Measurements from ENCODE around the gene ZBTB24.
A peak's percentile ranks its signal among the peaks of the same experiment; 100 is the strongest.

The ZBTB24 gene

DNA sequence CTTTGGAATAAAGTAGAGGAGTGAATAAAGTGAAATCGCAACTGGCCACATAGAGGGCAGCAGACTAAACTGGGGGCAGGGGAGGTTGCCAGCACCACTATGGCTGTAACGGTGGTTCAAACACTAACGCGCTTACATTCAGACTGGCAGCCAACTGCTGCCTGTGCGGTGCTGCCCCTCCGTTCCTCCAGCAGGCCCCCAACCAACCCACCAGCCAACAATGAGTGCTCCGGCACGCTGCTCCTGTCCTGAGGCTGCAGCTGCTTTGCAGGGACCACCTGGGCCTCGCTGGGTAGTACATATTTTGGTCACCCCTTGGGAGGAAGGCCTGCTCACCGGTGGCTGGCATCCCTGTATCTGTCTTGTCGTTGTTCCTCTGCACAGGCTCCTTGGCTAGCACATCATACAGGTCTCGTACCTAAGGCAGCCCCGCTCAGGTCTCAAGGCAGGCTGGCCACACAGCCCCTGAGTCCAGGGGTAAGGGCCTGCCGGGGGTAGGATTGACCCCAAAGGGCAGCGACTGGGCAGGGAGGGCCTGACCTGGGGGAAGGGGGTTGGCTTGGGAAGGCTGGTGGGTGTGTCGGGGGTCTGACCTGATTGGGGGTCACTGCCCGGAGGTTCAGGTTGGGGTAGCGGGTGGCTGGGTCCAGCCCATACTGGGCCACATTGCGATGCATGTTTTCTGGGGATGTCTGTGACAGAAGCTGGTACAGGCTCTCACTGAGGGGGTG lies 33.8 kb downstream of the ZBTB24 start:
- DNase-seq, result no peak

DNA sequence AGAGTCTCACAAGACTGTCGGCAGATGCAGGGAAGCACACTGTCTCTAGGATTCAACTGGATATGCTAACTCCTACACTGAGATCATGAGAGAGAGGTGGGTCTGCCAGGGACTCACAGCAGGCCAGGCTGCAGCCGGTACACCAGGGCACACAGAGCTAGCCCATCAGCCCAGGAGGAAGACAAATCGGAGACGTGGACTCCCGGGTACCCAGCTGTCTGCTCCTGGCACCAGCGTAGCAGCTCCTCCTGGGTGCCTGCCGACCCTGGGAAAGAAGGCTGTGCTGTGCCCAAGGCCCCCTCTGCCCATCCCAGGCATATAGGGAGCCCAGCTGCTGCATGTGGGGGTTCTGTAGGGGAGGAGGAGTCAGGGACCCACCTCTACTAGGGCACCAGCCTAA lies 34.4 kb downstream of the ZBTB24 start:
- DNase-seq, result no peak

DNA sequence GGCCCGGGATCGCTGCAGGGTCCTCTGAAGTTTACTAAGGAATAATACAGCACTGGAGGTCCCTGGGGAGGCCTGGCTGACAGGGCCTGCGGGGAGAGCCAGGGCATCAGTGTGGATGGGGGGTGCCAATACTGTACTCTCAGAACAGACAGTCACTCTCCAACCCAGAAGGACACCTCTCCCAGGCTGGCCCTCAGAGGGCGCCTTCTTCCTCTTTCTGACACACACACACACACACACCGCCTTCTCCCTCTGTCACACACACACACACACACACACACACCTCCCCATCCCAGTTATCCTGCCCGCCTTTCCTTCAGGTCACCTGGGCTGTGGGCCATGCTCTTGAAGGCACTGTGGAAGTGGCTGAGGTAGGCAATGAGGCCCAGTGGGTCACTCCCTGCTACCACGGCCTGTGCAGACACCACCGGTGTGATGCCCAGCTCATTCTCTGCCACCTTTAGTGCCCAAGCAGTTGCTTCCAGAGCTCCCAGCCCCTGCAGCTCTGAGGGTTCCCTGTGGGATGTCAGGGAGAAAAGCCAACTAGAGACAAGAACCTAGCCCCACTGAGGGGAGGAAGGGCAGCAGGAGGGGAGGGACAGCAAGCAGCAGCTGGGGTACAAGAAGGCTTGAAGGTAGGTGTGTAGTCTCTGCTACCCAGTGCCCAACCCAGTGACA lies 35.0 kb downstream of the ZBTB24 start:
- DNase-seq, result no peak

DNA sequence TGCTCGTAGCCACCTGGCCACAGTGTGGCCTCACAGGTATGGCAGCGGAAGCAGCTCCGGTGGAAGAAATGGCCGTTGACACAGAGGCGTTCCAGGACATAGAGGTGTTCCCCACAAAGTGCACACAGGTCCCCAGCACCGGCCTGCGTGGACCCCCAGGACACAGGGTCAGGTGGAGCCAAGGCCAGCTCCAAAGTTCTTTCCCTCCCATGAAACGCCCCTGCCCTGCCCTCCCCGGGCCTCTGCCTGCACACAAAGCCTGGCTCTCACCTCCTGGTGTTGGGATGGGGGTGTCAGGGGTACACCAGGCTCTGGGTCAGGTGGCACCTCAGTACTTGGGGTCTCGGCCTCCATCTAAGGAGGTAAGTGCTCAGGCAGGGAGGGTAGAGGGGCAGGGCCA lies 35.9 kb downstream of the ZBTB24 start:
- no peak for DNase-seq

DNA sequence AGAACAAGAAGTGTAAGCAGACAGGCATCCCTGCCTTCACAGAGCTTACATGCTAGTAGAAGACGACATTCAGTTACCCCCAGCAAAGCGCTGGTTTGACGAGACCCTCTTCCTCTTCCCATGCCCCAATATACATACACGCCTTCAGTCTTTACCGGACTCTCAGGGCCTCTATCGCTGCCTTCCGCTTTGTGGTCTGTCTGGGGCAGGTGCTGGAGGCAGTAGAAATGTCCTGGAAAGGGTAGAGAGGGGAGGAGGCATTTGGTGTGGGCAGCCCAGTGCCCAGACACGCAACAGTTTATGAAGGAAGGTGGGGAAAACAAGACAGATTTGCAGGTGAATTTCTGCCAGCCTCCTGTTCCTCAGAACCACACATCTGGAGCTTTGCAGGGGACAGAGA lies 36.5 kb downstream of the ZBTB24 start:
- DNase-seq, result no peak

DNA sequence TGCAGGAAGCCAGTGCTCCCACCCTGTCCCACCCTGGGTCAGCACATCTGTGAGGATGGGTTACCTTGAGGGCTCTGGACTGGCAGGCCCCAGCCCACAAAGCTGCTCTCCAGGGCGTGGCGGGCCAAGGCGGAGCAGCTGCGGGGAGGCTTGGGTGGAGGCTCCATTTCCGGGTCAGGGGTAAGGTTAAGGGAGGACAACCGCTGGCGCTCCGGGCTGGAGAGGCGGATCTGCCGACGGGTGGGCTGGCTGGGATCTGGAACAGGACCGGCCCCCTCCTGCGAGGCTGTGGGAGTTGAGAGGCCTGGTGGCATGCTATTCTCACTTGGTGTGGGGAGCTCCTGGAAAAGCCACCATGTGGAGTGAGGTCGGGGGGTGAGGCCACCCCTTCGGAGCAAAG lies 36.9 kb downstream of the ZBTB24 start:
- DNase-seq, result no peak

DNA sequence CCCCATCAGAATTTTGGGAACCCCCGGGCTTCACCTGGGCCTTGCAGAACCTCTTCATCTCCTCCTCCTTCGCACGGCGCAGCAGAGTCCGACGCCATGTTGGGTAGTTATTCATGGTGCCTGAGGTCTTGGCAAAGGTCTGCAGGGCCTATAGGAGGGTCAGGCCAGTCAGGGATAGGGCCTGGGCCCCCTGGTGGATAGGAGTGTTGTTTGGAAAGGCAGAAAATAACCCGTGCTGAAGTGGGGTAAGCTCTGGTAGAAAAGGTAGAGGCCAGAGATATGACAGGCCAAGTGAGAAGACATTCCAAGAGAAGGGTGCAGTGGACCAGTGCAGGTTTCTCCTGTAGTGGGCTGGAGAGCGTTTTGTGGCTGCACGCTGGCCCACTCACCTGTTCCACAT lies 37.6 kb downstream of the ZBTB24 start:
- DNase-seq, result no peak

DNA sequence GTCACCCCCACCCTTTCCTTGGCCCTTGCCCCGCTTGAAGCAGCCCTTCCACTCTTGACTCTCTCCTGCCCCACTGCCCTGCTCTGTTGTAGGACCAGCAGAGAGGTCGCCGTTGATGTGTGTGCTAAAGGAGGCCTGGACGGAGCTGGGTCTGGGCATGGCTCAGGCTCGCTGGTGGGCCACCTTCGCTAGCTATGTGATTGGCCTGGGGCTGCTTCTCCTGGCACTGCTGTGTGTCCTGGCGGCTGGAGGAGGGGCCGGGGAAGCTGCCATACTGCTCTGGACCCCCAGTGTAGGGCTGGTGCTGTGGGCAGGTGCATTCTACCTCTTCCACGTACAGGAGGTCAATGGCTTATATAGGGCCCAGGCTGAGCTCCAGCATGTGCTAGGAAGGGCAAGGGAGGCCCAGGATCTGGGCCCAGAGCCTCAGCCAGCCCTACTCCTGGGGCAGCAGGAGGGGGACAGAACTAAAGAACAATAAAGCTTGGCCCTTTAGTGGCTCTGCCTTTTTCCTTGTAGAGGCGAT lies 39.5 kb downstream of the ZBTB24 start:
- no peak for DNase-seq

DNA sequence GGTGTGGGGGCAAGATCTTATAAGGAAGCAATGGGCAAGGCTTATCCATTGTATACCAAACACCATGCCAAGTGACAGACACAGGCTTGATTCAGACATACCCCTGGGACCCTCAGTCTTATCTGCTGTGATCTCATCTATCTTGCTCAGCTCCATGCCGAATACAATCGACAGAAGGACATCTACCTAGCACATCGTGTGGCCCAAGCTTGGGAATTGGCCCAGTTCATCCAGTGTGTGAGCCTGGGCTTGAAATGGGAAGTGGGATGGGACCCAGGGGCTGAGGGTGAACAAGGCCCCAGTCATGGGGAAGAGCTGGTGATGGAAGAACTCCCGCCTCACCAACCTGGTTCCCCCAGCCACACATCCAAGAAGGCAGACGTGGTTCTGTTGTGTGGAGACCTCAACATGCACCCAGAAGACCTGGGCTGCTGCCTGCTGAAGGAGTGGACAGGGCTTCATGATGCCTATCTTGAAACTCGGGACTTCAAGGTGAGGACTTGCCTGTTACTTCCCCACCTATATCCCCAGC lies 40.6 kb downstream of the ZBTB24 start:
- no peak for DNase-seq

DNA sequence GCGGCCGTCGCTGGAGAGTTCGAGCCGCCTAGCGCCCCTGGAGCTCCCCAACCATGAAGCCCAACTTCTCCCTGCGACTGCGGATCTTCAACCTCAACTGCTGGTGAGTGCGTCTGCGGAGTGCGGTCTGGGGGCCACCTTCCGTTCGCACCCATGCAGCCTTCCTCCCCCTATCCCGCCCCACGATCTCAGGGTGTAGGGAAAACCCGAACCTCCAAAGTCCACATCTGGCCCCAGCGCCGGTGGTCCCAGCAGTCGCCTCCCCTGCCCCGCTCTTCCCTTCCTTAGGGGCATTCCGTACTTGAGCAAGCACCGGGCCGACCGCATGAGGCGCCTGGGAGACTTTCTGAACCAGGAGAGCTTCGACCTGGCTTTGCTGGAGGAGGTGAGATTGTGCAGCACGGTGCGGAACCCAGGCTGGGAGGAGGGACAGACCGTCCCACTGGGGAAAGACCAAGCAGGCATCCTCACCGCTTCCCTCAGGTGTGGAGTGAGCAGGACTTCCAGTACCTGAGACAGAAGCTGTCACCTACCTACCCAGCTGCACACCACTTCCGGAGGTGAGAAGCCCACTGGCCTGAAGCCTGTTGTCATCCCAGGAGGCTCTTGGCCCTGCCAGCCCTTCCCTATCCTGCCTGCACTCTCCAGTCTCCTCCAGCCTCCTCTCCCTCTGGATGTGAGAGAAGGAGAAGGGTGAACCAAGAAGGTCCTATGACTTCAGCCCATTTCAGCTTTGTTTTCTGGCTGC lies 41.8 kb downstream of the ZBTB24 start:
- DNase-seq, result peak; percentile 33

DNA sequence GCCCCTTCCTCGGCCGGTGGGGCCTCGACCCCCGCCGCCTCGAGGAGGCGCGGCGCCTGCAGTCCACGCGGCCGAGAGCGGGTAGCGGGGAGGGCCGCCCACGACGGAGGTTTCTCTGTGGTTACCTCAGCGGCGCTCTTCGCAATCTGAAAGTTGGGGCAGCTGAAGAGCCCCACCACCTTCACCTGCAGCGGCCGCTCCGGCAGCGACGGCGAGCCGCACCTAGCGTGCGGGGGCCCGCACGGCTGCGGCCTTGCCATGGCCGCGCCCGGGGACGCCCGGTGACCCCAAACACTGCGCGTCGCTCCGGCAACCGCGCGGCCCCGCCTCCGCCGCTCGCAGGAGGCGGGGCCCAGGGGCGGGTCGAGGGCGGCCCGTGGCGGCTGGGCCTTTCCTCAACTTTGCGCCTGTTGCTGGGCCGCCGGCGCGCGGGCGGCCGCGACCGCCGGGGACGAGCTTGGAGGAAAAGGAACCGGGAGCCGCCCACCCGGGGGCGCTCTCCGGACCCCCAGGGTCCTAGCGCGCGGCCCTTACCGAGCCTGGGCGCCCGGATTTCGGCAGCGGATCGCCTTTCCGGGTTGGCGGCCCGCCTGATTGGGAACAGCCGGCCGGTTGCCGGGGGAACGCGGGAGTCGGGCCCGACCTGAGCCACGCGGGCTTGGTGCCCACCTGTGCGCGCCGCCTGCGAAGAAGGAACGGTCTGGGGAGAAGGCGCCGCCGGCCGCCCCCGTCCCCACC lies 42.5 kb downstream of the ZBTB24 start, which contains the start of the genes PPIL6 and SMPD2:
Gene PPIL6 (minus strand): TSS at position 298 of the 738 bp plus-strand sequence. CDS start 38 bp downstream, at position 260.
Gene SMPD2 (plus strand): TSS at position 394 of the 738 bp plus-strand sequence. CDS start 398 bp downstream, outside the sequence.
- DNase-seq, result peak; percentile 37

DNA sequence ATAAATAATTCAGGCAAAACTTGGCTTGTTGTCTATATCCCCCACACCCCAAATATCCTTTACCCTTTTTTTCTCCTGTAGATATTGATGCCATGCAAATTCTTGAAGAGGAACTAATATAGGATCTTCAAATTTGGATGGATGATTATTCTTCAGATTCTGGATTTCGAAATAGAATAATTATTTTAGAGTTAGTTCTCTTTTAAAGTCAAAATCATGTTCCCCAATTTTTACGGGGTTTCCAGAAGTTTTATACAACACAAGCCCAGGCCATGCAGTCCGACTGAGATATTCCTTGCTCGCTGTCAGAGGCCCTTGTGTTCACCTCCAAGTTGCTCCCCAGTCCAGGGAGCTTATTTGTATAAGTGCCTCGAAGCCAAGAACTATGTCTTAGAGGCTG lies 47.0 kb downstream of the ZBTB24 start:
- no peak for DNase-seq

DNA sequence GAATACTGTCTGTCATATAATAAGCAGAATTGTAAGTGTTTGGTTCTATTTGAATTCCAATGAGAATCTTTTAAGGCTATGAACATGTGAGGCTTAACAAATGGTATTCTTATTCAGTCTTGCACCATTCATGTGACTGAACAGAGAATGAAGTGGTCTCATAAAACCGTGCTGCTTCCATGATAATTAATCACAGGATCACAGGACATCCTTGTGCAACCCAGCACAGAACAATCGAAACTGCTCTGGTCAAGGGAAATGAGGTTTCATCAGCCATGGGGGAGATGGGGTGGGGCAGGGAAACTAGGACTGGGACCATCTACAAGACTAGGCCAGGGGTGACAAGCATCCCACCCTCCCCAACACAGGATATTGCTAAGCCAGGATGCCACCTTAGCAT lies 48.6 kb downstream of the ZBTB24 start:
- no peak for DNase-seq

DNA sequence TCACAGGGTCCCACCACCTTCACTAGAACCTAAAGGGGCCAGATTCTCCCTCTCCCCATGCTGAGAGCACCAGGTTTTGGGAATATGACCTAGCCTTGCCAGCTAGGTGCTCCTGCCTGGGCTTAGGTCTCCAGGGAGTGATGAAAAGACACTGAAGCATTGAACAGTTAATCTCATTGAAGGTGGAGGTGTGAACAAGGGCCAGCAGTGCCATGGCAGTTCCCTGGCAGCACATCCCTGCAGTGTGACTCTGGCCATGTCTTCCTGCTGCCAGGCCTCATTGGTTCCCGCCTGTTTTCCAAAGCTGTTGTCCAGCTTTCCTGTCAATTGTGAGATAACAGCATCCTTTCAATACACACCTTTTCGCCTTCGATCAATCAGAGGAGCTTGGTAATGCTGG lies 53.5 kb downstream of the ZBTB24 start:
- no peak for DNase-seq

DNA sequence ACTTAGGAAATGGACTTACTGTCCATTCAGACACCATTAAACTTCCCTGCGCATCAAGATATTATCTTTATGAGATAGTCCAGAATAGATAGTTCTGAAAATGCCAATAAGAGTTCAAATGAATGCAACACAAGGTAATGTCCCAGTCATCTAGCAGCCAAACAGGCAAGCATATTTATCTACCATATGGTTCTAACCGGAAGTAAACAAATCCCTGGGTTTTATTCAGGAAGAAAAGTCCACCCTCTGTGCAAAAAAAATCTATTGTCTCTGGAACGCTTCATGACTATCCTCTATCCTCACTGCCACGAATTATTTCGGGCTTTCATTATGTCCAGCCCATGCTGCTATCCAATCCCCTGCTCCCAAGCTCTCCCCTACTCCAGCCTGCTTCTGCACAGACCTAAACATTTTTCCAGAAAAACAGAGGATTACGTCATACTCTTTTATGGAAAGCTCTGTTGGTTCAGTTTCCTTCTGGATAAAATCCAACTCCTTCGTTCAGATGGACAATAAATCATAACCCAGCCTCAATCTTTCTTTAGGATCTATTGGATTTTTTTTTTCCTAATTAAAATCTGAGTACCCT lies 54.0 kb downstream of the ZBTB24 start:
- DNase-seq, result no peak

DNA sequence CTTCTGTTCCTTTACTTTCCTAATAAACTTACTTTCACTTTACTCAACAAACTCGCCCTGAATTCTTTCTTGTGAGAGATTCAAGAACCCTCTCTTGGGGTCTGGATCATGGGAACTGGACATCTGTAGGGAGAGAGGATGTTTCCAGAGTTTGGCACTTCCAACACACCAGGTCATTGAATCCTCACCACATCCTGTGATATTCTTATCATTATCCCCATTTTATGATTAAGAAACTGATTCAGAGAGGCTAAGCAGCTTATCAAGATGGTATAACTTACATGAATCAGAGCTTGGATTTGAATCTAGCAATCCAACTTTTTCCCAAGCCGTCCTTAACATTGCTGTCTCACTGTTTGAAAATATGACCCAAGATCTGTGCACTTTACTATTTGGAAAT lies 58.1 kb downstream of the ZBTB24 start:
- DNase-seq, result no peak

DNA sequence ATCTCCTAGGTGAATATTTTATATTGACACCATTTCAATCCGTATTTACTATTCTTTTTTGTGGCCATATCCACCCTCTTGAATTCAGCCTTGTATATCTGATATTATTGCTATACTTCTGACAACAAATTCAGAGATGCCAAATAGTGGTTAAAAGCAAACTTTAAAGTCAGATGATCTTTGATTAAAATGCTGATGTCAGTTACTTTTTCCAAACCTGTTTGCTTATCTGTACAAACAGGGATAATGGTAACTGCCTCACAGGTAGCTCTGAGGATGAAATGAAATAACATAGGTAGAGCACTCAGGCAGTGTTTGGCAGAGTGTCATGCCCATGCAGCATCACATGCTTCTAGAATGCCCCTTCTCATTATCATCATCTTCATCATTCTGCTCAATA lies 61.8 kb downstream of the ZBTB24 start:
- DNase-seq, result no peak

DNA sequence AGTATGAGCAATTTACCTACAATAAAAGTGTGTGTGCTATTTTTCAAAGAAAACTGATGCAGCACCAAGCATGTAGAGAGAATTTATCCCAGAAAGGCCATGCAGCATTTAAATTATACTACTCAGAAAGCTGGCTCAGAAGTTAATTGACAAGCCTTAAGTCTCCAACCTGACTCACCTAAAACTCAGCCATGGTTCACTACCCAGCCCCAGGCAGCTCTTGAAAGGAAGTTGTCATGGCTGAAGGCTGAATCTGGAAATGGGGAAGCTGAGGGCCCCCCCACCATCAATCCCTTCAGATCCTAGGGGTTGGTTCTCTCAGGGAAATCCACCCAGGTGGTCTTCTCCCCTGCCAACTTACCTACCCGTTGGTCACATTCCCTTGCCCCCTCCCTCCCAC lies 62.3 kb downstream of the ZBTB24 start:
- DNase-seq, result no peak

DNA sequence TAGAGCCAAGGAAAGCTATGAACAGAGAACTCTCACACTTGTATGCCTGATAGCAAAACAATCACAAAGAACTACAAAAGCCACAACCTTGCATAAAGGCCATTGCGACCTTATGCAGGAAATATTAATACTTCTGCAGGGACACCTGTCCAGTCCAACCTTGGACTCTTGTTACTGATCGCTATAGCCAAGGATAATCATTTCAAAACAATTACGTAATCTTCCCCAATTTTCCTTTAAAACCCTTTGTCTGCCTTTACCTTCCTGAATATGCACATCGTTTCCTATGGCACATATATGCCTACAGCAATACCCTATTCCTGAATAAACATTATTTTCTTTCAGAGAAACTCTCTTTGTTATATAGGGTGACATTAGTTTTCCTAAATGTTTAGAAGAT lies 65.4 kb downstream of the ZBTB24 start:
- no peak for DNase-seq

Measured in NCI-H2107 (cell line).